Kidney tubule cell (primary cell): ENCODE measurements around the gene SCRN1.

Experiments
- DNase-seq: peaks from one replicate; pipeline ENCODE4 v3.0.0-alpha.2; 2018; ENCODE audit warnings: low spot score

The SCRN1 gene

GRCh38 chr7:29926741-29927140, 62.9 kb downstream of the SCRN1 start:
- DNase-seq, result no peak

- DNase-seq, result no peak
Measured at GRCh38 chr7:29926216-29926615, 63.4 kb downstream of the SCRN1 start.

GRCh38 chr7:29924684-29925083, 64.9 kb downstream of the SCRN1 start:
- DNase-seq, result no peak

GRCh38 chr7:29924006-29924405, 65.6 kb downstream of the SCRN1 start:
- peak; percentile 60 for DNase-seq

GRCh38 chr7:29922921-29923700, 66.5 kb downstream of the SCRN1 start:
- no peak for DNase-seq

- DNase-seq, result peak; percentile 68
Measured at GRCh38 chr7:29921404-29922010, 68.1 kb downstream of the SCRN1 start.

GRCh38 chr7:29920491-29920890, 69.1 kb downstream of the SCRN1 start:
- peak; percentile 92 for DNase-seq

- DNase-seq, result no peak
Measured at GRCh38 chr7:29919790-29920189, 69.8 kb downstream of the SCRN1 start.

GRCh38 chr7:29918850-29919249, 70.8 kb downstream of the SCRN1 start:
- no peak for DNase-seq

GRCh38 chr7:29917641-29918040, 72.0 kb downstream of the SCRN1 start:
- peak; percentile 9 for DNase-seq

GRCh38 chr7:29915481-29916215, 74.0 kb downstream of the SCRN1 start:
- DNase-seq, result peak; percentile 61

- no peak for DNase-seq
Measured at GRCh38 chr7:29914180-29914579, 75.4 kb downstream of the SCRN1 start.

- no peak for DNase-seq
Measured at GRCh38 chr7:29906200-29907022, 83.2 kb downstream of the SCRN1 start.

- no peak for DNase-seq
Measured at GRCh38 chr7:29900745-29901144, 88.9 kb downstream of the SCRN1 start.

GRCh38 chr7:29898301-29898700, 91.3 kb downstream of the SCRN1 start:
- peak; percentile 54 for DNase-seq

- no peak for DNase-seq
Measured at GRCh38 chr7:29896685-29897411, 92.8 kb downstream of the SCRN1 start.

GRCh38 chr7:29895559-29895958, 94.0 kb downstream of the SCRN1 start:
- no peak for DNase-seq

- no peak for DNase-seq
Measured at GRCh38 chr7:29894256-29894655, 95.3 kb downstream of the SCRN1 start.

GRCh38 chr7:29893351-29893965, 96.1 kb downstream of the SCRN1 start:
- no peak for DNase-seq

- DNase-seq, result no peak
Measured at GRCh38 chr7:29892231-29892630, 97.4 kb downstream of the SCRN1 start.

GRCh38 chr7:29891766-29892165, 97.8 kb downstream of the SCRN1 start:
- DNase-seq, result no peak
